WTC11 (cell line): ENCODE measurements around the gene FARP2.

Experiments used
- CBFB ChIP-seq: sonication (generic); formaldehyde crosslinking; IDR thresholded peaks from 2 replicates; pipeline ENCODE4 v1.8.1; 2022; ENCODE audit warnings: mild to moderate bottlenecking, low read depth, missing genetic modification reagents
- CREM ChIP-seq: sonication (generic); formaldehyde crosslinking; IDR thresholded peaks from 2 replicates; pipeline ENCODE4 v1.8.1; 2022; ENCODE audit warnings: mild to moderate bottlenecking, missing genetic modification reagents, moderate library complexity
- FOXP1 ChIP-seq: sonication (generic); formaldehyde crosslinking; IDR thresholded peaks from 2 replicates; pipeline ENCODE4 v1.8.0; 2022; ENCODE audit warnings: missing genetic modification reagents, mild to moderate bottlenecking, moderate library complexity, borderline replicate concordance
- FOXP4 ChIP-seq: sonication (generic); formaldehyde crosslinking; IDR thresholded peaks from 2 replicates; pipeline ENCODE4 v1.8.0; 2022; ENCODE audit warnings: mild to moderate bottlenecking, missing genetic modification reagents
- IRF1 ChIP-seq: sonication (generic); formaldehyde crosslinking; IDR thresholded peaks from 2 replicates; pipeline ENCODE4 v1.8.0; 2023; ENCODE audit warnings: missing genetic modification reagents
- JUN ChIP-seq: sonication (generic); formaldehyde crosslinking; IDR thresholded peaks from 2 replicates; pipeline ENCODE4 v1.8.0; 2023; ENCODE audit warnings: mild to moderate bottlenecking, missing genetic modification reagents
- NR2C2 ChIP-seq: sonication (generic); formaldehyde crosslinking; IDR thresholded peaks from 2 replicates; pipeline ENCODE4 v1.8.0; 2022; ENCODE audit warnings: mild to moderate bottlenecking, missing genetic modification reagents
- NR3C1 ChIP-seq: sonication (generic); formaldehyde crosslinking; conservative IDR thresholded peaks from 2 replicates; pipeline ENCODE4 v1.8.1; 2023; ENCODE audit warnings: low read depth, mild to moderate bottlenecking, missing genetic modification reagents
- SP1 ChIP-seq: sonication (generic); formaldehyde crosslinking; conservative IDR thresholded peaks from 2 replicates; pipeline ENCODE4 v1.8.1; 2022; ENCODE audit warnings: missing genetic modification reagents
- TF ChIP-seq, protein P1 (sequence below): fragments of 200-600 bp; IDR thresholded peaks from 2 replicates; pipeline ENCODE4 v1.8.0; 2022; ENCODE audit warnings: antibody characterized with exemption
- TF ChIP-seq, protein P2 (sequence below): sonication (generic); formaldehyde crosslinking; conservative IDR thresholded peaks from 2 replicates; pipeline ENCODE4 v1.8.1; 2023; ENCODE audit warnings: mild to moderate bottlenecking, low read depth, missing genetic modification reagents, moderate library complexity
- TF ChIP-seq, protein P3 (sequence below): sonication (generic); formaldehyde crosslinking; IDR thresholded peaks from 2 replicates; pipeline ENCODE4 v1.8.1; 2022; ENCODE audit warnings: mild to moderate bottlenecking, moderate library complexity, missing genetic modification reagents
- TF ChIP-seq, protein P4 (sequence below): sonication (generic); formaldehyde crosslinking; IDR thresholded peaks from 2 replicates; pipeline ENCODE4 v1.8.1; 2023; ENCODE audit warnings: mild to moderate bottlenecking, moderate library complexity, missing genetic modification reagents
- TF ChIP-seq, protein P5 (sequence below): sonication (generic); formaldehyde crosslinking; IDR thresholded peaks from 2 replicates; pipeline ENCODE4 v1.8.0; 2022; ENCODE audit warnings: mild to moderate bottlenecking, missing genetic modification reagents

GRCh38 chr2:241519669-241520068 is 163.6 kb downstream of the FARP2 start:
- TF ChIP-seq, protein P1, sequence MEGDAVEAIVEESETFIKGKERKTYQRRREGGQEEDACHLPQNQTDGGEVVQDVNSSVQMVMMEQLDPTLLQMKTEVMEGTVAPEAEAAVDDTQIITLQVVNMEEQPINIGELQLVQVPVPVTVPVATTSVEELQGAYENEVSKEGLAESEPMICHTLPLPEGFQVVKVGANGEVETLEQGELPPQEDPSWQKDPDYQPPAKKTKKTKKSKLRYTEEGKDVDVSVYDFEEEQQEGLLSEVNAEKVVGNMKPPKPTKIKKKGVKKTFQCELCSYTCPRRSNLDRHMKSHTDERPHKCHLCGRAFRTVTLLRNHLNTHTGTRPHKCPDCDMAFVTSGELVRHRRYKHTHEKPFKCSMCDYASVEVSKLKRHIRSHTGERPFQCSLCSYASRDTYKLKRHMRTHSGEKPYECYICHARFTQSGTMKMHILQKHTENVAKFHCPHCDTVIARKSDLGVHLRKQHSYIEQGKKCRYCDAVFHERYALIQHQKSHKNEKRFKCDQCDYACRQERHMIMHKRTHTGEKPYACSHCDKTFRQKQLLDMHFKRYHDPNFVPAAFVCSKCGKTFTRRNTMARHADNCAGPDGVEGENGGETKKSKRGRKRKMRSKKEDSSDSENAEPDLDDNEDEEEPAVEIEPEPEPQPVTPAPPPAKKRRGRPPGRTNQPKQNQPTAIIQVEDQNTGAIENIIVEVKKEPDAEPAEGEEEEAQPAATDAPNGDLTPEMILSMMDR, result no peak
- TF ChIP-seq, protein P2, sequence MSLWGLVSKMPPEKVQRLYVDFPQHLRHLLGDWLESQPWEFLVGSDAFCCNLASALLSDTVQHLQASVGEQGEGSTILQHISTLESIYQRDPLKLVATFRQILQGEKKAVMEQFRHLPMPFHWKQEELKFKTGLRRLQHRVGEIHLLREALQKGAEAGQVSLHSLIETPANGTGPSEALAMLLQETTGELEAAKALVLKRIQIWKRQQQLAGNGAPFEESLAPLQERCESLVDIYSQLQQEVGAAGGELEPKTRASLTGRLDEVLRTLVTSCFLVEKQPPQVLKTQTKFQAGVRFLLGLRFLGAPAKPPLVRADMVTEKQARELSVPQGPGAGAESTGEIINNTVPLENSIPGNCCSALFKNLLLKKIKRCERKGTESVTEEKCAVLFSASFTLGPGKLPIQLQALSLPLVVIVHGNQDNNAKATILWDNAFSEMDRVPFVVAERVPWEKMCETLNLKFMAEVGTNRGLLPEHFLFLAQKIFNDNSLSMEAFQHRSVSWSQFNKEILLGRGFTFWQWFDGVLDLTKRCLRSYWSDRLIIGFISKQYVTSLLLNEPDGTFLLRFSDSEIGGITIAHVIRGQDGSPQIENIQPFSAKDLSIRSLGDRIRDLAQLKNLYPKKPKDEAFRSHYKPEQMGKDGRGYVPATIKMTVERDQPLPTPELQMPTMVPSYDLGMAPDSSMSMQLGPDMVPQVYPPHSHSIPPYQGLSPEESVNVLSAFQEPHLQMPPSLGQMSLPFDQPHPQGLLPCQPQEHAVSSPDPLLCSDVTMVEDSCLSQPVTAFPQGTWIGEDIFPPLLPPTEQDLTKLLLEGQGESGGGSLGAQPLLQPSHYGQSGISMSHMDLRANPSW (CRISPR knock-in tag), result no peak
- TF ChIP-seq, protein P3, sequence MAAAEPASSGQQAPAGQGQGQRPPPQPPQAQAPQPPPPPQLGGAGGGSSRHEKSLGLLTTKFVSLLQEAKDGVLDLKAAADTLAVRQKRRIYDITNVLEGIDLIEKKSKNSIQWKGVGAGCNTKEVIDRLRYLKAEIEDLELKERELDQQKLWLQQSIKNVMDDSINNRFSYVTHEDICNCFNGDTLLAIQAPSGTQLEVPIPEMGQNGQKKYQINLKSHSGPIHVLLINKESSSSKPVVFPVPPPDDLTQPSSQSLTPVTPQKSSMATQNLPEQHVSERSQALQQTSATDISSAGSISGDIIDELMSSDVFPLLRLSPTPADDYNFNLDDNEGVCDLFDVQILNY (CRISPR knock-in tag), result no peak
- TF ChIP-seq NR2C2, result no peak
- no peak for TF ChIP-seq FOXP4 (CRISPR knock-in tag)
- no peak for TF ChIP-seq JUN (CRISPR knock-in tag)
- TF ChIP-seq, protein P4, sequence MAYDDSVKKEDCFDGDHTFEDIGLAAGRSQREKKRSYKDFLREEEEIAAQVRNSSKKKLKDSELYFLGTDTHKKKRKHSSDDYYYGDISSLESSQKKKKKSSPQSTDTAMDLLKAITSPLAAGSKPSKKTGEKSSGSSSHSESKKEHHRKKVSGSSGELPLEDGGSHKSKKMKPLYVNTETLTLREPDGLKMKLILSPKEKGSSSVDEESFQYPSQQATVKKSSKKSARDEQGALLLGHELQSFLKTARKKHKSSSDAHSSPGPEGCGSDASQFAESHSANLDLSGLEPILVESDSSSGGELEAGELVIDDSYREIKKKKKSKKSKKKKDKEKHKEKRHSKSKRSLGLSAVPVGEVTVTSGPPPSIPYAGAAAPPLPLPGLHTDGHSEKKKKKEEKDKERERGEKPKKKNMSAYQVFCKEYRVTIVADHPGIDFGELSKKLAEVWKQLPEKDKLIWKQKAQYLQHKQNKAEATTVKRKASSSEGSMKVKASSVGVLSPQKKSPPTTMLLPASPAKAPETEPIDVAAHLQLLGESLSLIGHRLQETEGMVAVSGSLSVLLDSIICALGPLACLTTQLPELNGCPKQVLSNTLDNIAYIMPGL (CRISPR knock-in tag), result no peak
- TF ChIP-seq CREM (CRISPR knock-in tag), result no peak
- no peak for TF ChIP-seq SP1 (CRISPR knock-in tag)
- TF ChIP-seq NR3C1 (CRISPR knock-in tag), result no peak
- no peak for TF ChIP-seq IRF1 (CRISPR knock-in tag)
- TF ChIP-seq FOXP1 (CRISPR knock-in tag), result no peak
- TF ChIP-seq CBFB, result no peak
- TF ChIP-seq, protein P5, sequence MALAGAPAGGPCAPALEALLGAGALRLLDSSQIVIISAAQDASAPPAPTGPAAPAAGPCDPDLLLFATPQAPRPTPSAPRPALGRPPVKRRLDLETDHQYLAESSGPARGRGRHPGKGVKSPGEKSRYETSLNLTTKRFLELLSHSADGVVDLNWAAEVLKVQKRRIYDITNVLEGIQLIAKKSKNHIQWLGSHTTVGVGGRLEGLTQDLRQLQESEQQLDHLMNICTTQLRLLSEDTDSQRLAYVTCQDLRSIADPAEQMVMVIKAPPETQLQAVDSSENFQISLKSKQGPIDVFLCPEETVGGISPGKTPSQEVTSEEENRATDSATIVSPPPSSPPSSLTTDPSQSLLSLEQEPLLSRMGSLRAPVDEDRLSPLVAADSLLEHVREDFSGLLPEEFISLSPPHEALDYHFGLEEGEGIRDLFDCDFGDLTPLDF (CRISPR knock-in tag), result no peak
